Thyroid gland (tissue), 4 donors: ENCODE measurements around the gene COASY. TPM values are rescaled to one million over a fixed set of nuclear protein-coding genes. Genes with fewer than 3 reads are reported as not detected.
"Not testable (repeated sequence)": the region's sequence is repeated elsewhere in the genome, so short reads cannot be mapped to it uniquely, and the experiment has no call there.

Experiments used
- DNase-seq, 2 donors: peaks; one replicate each; pipeline ENCODE4 v3.0.0-alpha.2; 2019
- H3K27ac ChIP-seq, 3 donors: fragments of 200-600 bp; sonication (generic); 1 replicate in 2 of 3; 2 replicates in 1 of 3; pipeline ENCODE4 v1.5.1; 2016 to 2019; ENCODE audit warnings: mild to moderate bottlenecking in 1 of 3, moderate library complexity in 1 of 3
- H3K27me3 ChIP-seq: fragments of 200-600 bp; sonication (generic); one replicate; pipeline ENCODE4 v1.5.1; 2019
- H3K36me3 ChIP-seq, 2 donors: fragments of 200-600 bp; sonication (generic); one replicate each; pipeline ENCODE4 v1.5.1; 2016 to 2019
- H3K4me1 ChIP-seq, 2 donors: fragments of 200-600 bp; sonication (generic); one replicate each; pipeline ENCODE4 v1.5.1; 2017 to 2019
- H3K4me3 ChIP-seq, 3 donors: fragments of 200-600 bp; sonication (generic); replicated peaks in 1 of 3; 1 replicate in 2 of 3; 2 replicates in 1 of 3; pipeline ENCODE4 v1.5.1; 2016; ENCODE audit warnings: mild to moderate bottlenecking in 1 of 3
- H3K9me3 ChIP-seq: fragments of 200-600 bp; sonication (generic); one replicate; pipeline ENCODE4 v1.5.1; 2017
- CTCF ChIP-seq, 6 experiments: fragments of 200-600 bp in 3 of 6; fragments of 450-650 bp in 3 of 6; sonication (generic) in 3 of 6; IDR thresholded peaks; one replicate each; pipeline ENCODE4 v1.5.1; 2016 to 2019; ENCODE audit warnings: antibody characterized with exemption in 6 of 6, mild to moderate bottlenecking in 2 of 6, inconsistent platforms in 1 of 6, moderate library complexity in 1 of 6
- POLR2A ChIP-seq, 2 donors: fragments of 450-650 bp; IDR thresholded peaks; one replicate each; pipeline ENCODE4 v1.6.1; 2017; ENCODE audit warnings: antibody characterized with exemption in 2 of 2, mild to moderate bottlenecking in 2 of 2, moderate library complexity in 1 of 2
- WGBS, 2 donors: methylation state at CpG; one replicate each; pipeline ENCODE4 v1.1.5; 2017; 5-methylcytosine and 5-hydroxymethylcytosine counted together
- intact Hi-C: fragments of 100-400 bp; cut with DNase I; formaldehyde crosslinking; loops from one replicate; pipeline ENCODE4 v1.15.1; 2023
- total RNA-seq, 4 donors: library from RNA; depleted of rRNA; stranded (reverse); fragments of >200 nt; gene quantifications; one replicate each; pipeline ENCODE4 v1.2.3, GENCODE V29; 2016

COASY gene
- total RNA-seq, 4 donors from 2014 or later = 32.7 to 60.9 (median 48.7) TPM

- H3K27ac ChIP-seq = no peak overlapping the region
- no peaks in the 10 kb centered on the region for H3K9me3 ChIP-seq
- no peaks in the 10 kb centered on the region for H3K36me3 ChIP-seq
- peaks cover 20 to 23% of the 10 kb centered on the region in 2 donors for H3K4me1 ChIP-seq
- WGBS, 2 donors = 81 to 84% methylated on average over 38 to 43 of the region's 45 CpGs
- H3K4me3 ChIP-seq = peak overlapping the region in 1 of 3 donors; percentile 74
- no peaks in the 10 kb centered on the region for H3K27me3 ChIP-seq
- DNase-seq = no peak
- intact Hi-C loops = no loop called here
- TF ChIP-seq POLR2A (IDR thresholded peaks at IDR 0.05) (no peak), CTCF (IDR thresholded peaks at IDR 0.05) (no peak)
Observed at GRCh38 chr17:42553161-42553818, 8.7 kb upstream of the COASY start.

GRCh38 chr17:42553866-42554249, 8.1 kb upstream of the COASY start:
- no peak for TF ChIP-seq POLR2A (IDR thresholded peaks at IDR 0.05)
- TF ChIP-seq CTCF (IDR thresholded peaks at IDR 0.05) = no peak
- no peaks in the 10 kb centered on the region for H3K36me3 ChIP-seq
- H3K27ac ChIP-seq = peak overlapping the region; percentile 71 to 94 (median 86)
- intact Hi-C loops = no loop called here
- H3K4me1 ChIP-seq = peaks cover 15 to 18% of the 10 kb centered on the region in 2 donors
- no peaks in the 10 kb centered on the region for H3K9me3 ChIP-seq
- no peaks in the 10 kb centered on the region for H3K27me3 ChIP-seq
- DNase-seq = no peak
- peak overlapping the region; percentile 37 to 74 (median 59) for H3K4me3 ChIP-seq
- WGBS, 2 donors = 57 to 60% methylated on average over 11 to 15 of the region's 16 CpGs

GRCh38 chr17:42554250-42555121, 7.5 kb upstream of the COASY start:
- intact Hi-C loops = no loop called here
- TF ChIP-seq CTCF (IDR thresholded peaks at IDR 0.05) (peak in 1 of 6 experiments; percentile 16), POLR2A (IDR thresholded peaks at IDR 0.05) (peak; percentile 4 to 92)

GRCh38 chr17:42555122-42555622, 6.8 kb upstream of the COASY start:
- Histone ChIP-seq H3K27me3 (no peaks in the 10 kb centered on the region), H3K27ac (peak overlapping the region; percentile 71 to 94 (median 86)), H3K36me3 (no peaks in the 10 kb centered on the region), H3K9me3 (no peaks in the 10 kb centered on the region), H3K4me1 (peaks cover 13 to 16% of the 10 kb centered on the region in 2 donors), H3K4me3 (peak overlapping the region; percentile 37 to 74 (median 59))
- no peak for TF ChIP-seq CTCF (IDR thresholded peaks at IDR 0.05)
- TF ChIP-seq POLR2A (IDR thresholded peaks at IDR 0.05) = no peak
- no peak for DNase-seq
- intact Hi-C loops = no loop called here
- WGBS, 2 donors = 24 to 25% methylated on average over 4 of the region's 4 CpGs

More at GRCh38 chr17:42554250-42555121, 7.5 kb upstream of the COASY start:
- WGBS, 2 donors = 0 to 1% methylated on average over 19 to 40 of the region's 82 CpGs
- DNase-seq = peak; percentile 89 to 91
- Histone ChIP-seq H3K4me1 (peaks cover 13 to 16% of the 10 kb centered on the region in 2 donors), H3K36me3 (no peaks in the 10 kb centered on the region), H3K27ac (peak overlapping the region; percentile 71 to 94 (median 86)), H3K9me3 (no peaks in the 10 kb centered on the region), H3K27me3 (no peaks in the 10 kb centered on the region), H3K4me3 (peak overlapping the region; percentile 37 to 74 (median 59))

GRCh38 chr17:42555961-42556617, 5.9 kb upstream of the COASY start:
- intact Hi-C loops, H3K36me3 ChIP-seq, DNase-seq, H3K4me3 ChIP-seq, H3K9me3 ChIP-seq, H3K27me3 ChIP-seq, H3K27ac ChIP-seq: not testable (repeated sequence)
- 52 to 53% methylated on average over 4 to 5 of the region's 5 CpGs for WGBS, 2 donors
- peaks cover 13 to 16% of the 10 kb centered on the region in 2 donors for H3K4me1 ChIP-seq
